Measurements from ENCODE around the gene KRT39.

- TF ChIP-seq EGR1 (IDR thresholded peaks at IDR 0.05; ENCODE audit: borderline replicate concordance, low read depth, low read length) = no peak
- no peak for TF ChIP-seq JUN (IDR thresholded peaks at IDR 0.05; ENCODE audit: low read depth, low read length)
- no peak for TF ChIP-seq NRF1 (IDR thresholded peaks at IDR 0.05; ENCODE audit: low read depth, low read length)
- TF ChIP-seq CTCF (IDR thresholded peaks at IDR 0.05; ENCODE audit: control extremely low read depth in 1 of 3, insufficient read depth in 1 of 3, low read depth in 1 of 3, low read length in 3 of 3) = no peak
- TF ChIP-seq SP1 (IDR thresholded peaks at IDR 0.05; ENCODE audit: low read depth, low read length) = no peak
- no peak for TF ChIP-seq KDM1A (IDR thresholded peaks at IDR 0.05; ENCODE audit: borderline replicate concordance, low read length)
- TF ChIP-seq EP300 (IDR thresholded peaks at IDR 0.05; ENCODE audit: borderline replicate concordance in 1 of 2, low read depth in 2 of 2, low read length in 2 of 2) = no peak
- TF ChIP-seq EZH2 (IDR thresholded peaks at IDR 0.05; ENCODE audit: low read depth, low read length, severe bottlenecking) = no peak
- no peak for TF ChIP-seq TAF1 (IDR thresholded peaks at IDR 0.05; ENCODE audit: low read depth, low read length)
Observed at GRCh38 chr17:41002814-41003213, 36.1 kb upstream of the KRT39 start.
